Measurements from ENCODE around the gene DAZAP2. TPM values are rescaled to one million over a fixed set of nuclear protein-coding genes. Genes with fewer than 3 reads are reported as not detected.
A peak's percentile ranks its signal among the peaks of the same experiment; 100 is the strongest.

DAZAP2 gene
- polyA plus RNA-seq, 2 of the 4 experiments (the other 2 are of a cell fraction): 304 to 375 TPM

DNA sequence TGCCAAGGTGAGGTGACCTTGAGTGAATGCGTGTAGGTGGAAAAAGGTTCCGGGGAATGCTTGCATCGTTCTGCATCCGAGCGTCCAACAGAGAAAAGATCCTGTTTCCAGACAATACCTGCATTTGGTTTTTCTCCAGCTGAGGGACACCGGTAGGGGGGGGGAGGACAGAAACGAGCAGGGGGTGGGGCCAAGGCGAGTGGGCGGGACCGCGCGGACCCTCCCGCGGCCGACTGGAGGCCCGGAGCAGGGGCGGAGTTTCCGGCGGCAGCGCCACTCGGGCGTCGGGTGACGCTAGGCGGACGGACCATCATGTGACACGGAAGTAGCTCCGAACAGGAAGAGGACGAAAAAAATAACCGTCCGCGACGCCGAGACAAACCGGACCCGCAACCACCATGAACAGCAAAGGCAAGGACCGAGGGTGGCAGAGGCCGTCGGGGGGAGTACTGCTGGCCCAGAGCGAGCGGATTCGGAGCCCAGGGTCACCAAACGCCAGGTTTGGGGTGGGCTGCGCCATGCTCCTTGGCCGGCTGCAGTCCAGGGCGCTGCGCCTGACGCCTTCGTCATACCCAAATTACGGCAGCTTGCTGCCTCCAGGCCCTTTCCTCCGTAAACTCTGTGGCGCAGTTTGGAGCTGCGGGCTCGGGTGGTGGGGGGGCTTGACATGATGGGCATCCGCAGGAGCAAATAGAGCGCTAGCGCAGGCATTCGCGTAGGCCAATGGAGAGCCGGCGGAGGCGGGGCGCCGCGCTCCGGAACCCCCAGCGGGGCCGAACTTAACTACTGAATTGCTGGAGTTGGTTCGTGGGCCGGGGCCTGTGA, at the start of gene DAZAP2 (continued):
- TF ChIP-seq TP53 (CRISPR knock-in tag; IDR thresholded peaks at IDR 0.05) (peak; percentile 50; the same call in 1 of the 2 replicates), MAFK (IDR thresholded peaks at IDR 0.05; ENCODE audit: partially characterized antibody) (no peak), ESRRA (IDR thresholded peaks at IDR 0.05; ENCODE audit: borderline replicate concordance, low read length) (no peak), NR3C1 (IDR thresholded peaks at IDR 0.05) (no peak), HDAC2 (IDR thresholded peaks at IDR 0.05) (no peak), CBX2 (IDR thresholded peaks at IDR 0.05; ENCODE audit: borderline replicate concordance, low read depth) (no peak), RNF2 (IDR thresholded peaks at IDR 0.05; ENCODE audit: borderline replicate concordance, low read depth) (no peak), ZC3H11A (IDR thresholded peaks at IDR 0.05) (no peak), EHMT2 (IDR thresholded peaks at IDR 0.05; ENCODE audit: low read depth) (no peak), NPAS2 (CRISPR knock-in tag; IDR thresholded peaks at IDR 0.05; ENCODE audit: borderline replicate concordance) (no peak), RARB (CRISPR knock-in tag; IDR thresholded peaks at IDR 0.05) (no peak), HOXB5 (CRISPR knock-in tag; IDR thresholded peaks at IDR 0.05) (no peak), KDM1A (IDR thresholded peaks at IDR 0.05; ENCODE audit: low read depth) (no peak), EHF (CRISPR knock-in tag; IDR thresholded peaks at IDR 0.05) (peak; percentile 39; the same call in 1 of the 2 replicates), PBX3 (IDR thresholded peaks at IDR 0.05) (peak; percentile 99), HOXB13 (CRISPR knock-in tag; IDR thresholded peaks at IDR 0.05; ENCODE audit: low read depth) (no peak), ZFP36 (IDR thresholded peaks at IDR 0.05; ENCODE audit: borderline replicate concordance, partially characterized antibody) (no peak), RAD21 (conservative IDR thresholded peaks at IDR 0.05 in 1 of 2, IDR thresholded peaks at IDR 0.05 in 1 of 2) (0 out of 5 replicates have a peak, but pooled peaks of 1 of the 2 experiments have one; percentile 15), SREBF2 (IDR thresholded peaks at IDR 0.05) (no peak), FOSL2 (IDR thresholded peaks at IDR 0.05) (no peak), FOSL2 (CRISPR knock-in tag; IDR thresholded peaks at IDR 0.05) (no peak; the same call in none of the 2 replicates), ATOH8 (CRISPR knock-in tag; IDR thresholded peaks at IDR 0.05; ENCODE audit: low read depth) (no peak)
- TF ChIP-seq, protein P1, sequence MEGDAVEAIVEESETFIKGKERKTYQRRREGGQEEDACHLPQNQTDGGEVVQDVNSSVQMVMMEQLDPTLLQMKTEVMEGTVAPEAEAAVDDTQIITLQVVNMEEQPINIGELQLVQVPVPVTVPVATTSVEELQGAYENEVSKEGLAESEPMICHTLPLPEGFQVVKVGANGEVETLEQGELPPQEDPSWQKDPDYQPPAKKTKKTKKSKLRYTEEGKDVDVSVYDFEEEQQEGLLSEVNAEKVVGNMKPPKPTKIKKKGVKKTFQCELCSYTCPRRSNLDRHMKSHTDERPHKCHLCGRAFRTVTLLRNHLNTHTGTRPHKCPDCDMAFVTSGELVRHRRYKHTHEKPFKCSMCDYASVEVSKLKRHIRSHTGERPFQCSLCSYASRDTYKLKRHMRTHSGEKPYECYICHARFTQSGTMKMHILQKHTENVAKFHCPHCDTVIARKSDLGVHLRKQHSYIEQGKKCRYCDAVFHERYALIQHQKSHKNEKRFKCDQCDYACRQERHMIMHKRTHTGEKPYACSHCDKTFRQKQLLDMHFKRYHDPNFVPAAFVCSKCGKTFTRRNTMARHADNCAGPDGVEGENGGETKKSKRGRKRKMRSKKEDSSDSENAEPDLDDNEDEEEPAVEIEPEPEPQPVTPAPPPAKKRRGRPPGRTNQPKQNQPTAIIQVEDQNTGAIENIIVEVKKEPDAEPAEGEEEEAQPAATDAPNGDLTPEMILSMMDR (IDR thresholded peaks at IDR 0.05): no peak
- TF ChIP-seq, protein P2, sequence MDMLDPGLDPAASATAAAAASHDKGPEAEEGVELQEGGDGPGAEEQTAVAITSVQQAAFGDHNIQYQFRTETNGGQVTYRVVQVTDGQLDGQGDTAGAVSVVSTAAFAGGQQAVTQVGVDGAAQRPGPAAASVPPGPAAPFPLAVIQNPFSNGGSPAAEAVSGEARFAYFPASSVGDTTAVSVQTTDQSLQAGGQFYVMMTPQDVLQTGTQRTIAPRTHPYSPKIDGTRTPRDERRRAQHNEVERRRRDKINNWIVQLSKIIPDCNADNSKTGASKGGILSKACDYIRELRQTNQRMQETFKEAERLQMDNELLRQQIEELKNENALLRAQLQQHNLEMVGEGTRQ (IDR thresholded peaks at IDR 0.05): peak; percentile 93
- TF ChIP-seq, protein P3, sequence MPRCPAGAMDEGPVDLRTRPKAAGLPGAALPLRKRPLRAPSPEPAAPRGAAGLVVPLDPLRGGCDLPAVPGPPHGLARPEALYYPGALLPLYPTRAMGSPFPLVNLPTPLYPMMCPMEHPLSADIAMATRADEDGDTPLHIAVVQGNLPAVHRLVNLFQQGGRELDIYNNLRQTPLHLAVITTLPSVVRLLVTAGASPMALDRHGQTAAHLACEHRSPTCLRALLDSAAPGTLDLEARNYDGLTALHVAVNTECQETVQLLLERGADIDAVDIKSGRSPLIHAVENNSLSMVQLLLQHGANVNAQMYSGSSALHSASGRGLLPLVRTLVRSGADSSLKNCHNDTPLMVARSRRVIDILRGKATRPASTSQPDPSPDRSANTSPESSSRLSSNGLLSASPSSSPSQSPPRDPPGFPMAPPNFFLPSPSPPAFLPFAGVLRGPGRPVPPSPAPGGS (IDR thresholded peaks at IDR 0.05): 0 out of 3 replicates have a peak, but pooled peaks have one; percentile 89
